Activated CD4-positive, alpha-beta memory T cell treated with anti-CD3 and anti-CD28 coated beads, Interleukin-2, amount 10 ng/mL, durations not matched to agents 7 days and 5 days (primary cell): Measurements from ENCODE around the gene CD226. TPM values are rescaled to one million over a fixed set of nuclear protein-coding genes. Genes with fewer than 3 reads are reported as not detected.

Experiments used
- CTCF ChIA-PET: fragments of 350-600 bp; sonication (Branson Sonifier 250); formaldehyde crosslinking; loops from one replicate; lab custom pipeline; 2021; ENCODE audit warnings: antibody characterized with exemption, inconsistent platforms; lab: Charles Lee
- POLR2A ChIA-PET: fragments of 350-600 bp; sonication (Branson Sonifier 250); formaldehyde crosslinking; loops from one replicate; lab custom pipeline; 2021; ENCODE audit warnings: antibody characterized with exemption; lab: Charles Lee
- DNase-seq: peaks from one replicate; pipeline ENCODE4 v3.0.0-alpha.2; 2020
- H3K27ac Mint-ChIP-seq: one replicate; pipeline ENCODE4 v1.8.0; 2021; ENCODE audit warnings: mild to moderate bottlenecking, mixed read lengths
- H3K27me3 Mint-ChIP-seq: one replicate; pipeline ENCODE4 v1.8.0; 2021; ENCODE audit warnings: mixed read lengths
- H3K36me3 Mint-ChIP-seq: one replicate; pipeline ENCODE4 v1.8.0; 2021; ENCODE audit warnings: low read depth, mixed read lengths
- H3K4me1 Mint-ChIP-seq: one replicate; pipeline ENCODE4 v1.8.0; 2021; ENCODE audit warnings: mixed read lengths
- H3K4me3 Mint-ChIP-seq: one replicate; pipeline ENCODE4 v1.8.0; 2021; ENCODE audit warnings: mild to moderate bottlenecking, mixed read lengths
- H3K9me3 Mint-ChIP-seq: one replicate; pipeline ENCODE4 v1.8.0; 2021; ENCODE audit warnings: mixed read lengths
- total RNA-seq, 2 experiments: library from RNA; stranded (reverse); gene quantifications; one replicate each; pipeline ENCODE4 v1.2.3, GENCODE V29; 2021

The CD226 gene
- total RNA-seq, 2 experiments from 2014 or later: 102 to 111 TPM

GRCh38 chr18:69897397-69898108 is 50.1 kb downstream of the CD226 start:
- DNase-seq: peak; percentile 49
- Mint-ChIP-seq H3K27ac (peak overlapping the region; percentile 89), H3K4me3 (peak overlapping the region; percentile 70), H3K9me3 (peaks cover 3% of the 10 kb centered on the region), H3K36me3 (peaks cover 64% of the 10 kb centered on the region), H3K4me1 (peaks cover 78% of the 10 kb centered on the region), H3K27me3 (no peaks in the 10 kb centered on the region)
- CTCF ChIA-PET: interaction anchor here (0.8 to 2.5 kb wide), 6 partner anchors 11 to 70 kb away, joined by 3 to 18 read pairs (median 6); no protein-coding TSS in a partner anchor
- POLR2A ChIA-PET: interaction anchor here (1.1 to 4.1 kb wide), 7 partner anchors 9 to 83 kb away, joined by 3 to 61 read pairs (median 35); partner anchors contain the start of gene CD226

GRCh38 chr18:69895066-69896047 is 52.3 kb downstream of the CD226 start:
- CTCF ChIA-PET: no interaction called here
- DNase-seq: peak; percentile 48
- H3K36me3 Mint-ChIP-seq: peaks cover 72% of the 10 kb centered on the region
- peaks cover 14% of the 10 kb centered on the region for H3K9me3 Mint-ChIP-seq
- peak overlapping the region; percentile 71 for H3K4me3 Mint-ChIP-seq
- POLR2A ChIA-PET: interaction anchor here (1.0 to 1.2 kb wide), 2 partner anchors 40 to 61 kb away, joined by 3 to 5 read pairs; no protein-coding TSS in a partner anchor
- H3K27me3 Mint-ChIP-seq: no peaks in the 10 kb centered on the region
- H3K4me1 Mint-ChIP-seq: peaks cover 82% of the 10 kb centered on the region
- peak overlapping the region; percentile 89 for H3K27ac Mint-ChIP-seq

- H3K27ac Mint-ChIP-seq: no peak overlapping the region
- ChIA-PET POLR2A (interaction anchor here (1.4 kb wide), 1 partner anchor 41 kb away, joined by 7 read pairs; no protein-coding TSS in a partner anchor), CTCF (no interaction called here)
- peaks cover 11% of the 10 kb centered on the region for H3K9me3 Mint-ChIP-seq
- H3K27me3 Mint-ChIP-seq: no peaks in the 10 kb centered on the region
- H3K36me3 Mint-ChIP-seq: peaks cover 72% of the 10 kb centered on the region
- H3K4me1 Mint-ChIP-seq: peaks cover 83% of the 10 kb centered on the region
- no peak overlapping the region for H3K4me3 Mint-ChIP-seq
- no peak for DNase-seq
Measured at GRCh38 chr18:69894467-69894866, 53.2 kb downstream of the CD226 start.

GRCh38 chr18:69890558-69890957 is 57.1 kb downstream of the CD226 start:
- Mint-ChIP-seq H3K9me3 (peaks cover 11% of the 10 kb centered on the region), H3K27ac (no peak overlapping the region), H3K36me3 (peaks cover 75% of the 10 kb centered on the region), H3K27me3 (no peaks in the 10 kb centered on the region), H3K4me3 (no peak overlapping the region), H3K4me1 (peaks cover 73% of the 10 kb centered on the region)
- CTCF ChIA-PET: no interaction called here
- POLR2A ChIA-PET: no interaction called here
- no peak for DNase-seq

GRCh38 chr18:69889009-69889408 is 58.7 kb downstream of the CD226 start:
- Mint-ChIP-seq H3K4me3 (no peak overlapping the region), H3K9me3 (peaks cover 11% of the 10 kb centered on the region), H3K4me1 (peaks cover 77% of the 10 kb centered on the region), H3K27me3 (no peaks in the 10 kb centered on the region), H3K36me3 (peaks cover 74% of the 10 kb centered on the region), H3K27ac (peak overlapping the region; percentile 56)
- POLR2A ChIA-PET: interaction anchor here (1.3 to 3.2 kb wide), 2 partner anchors 9 to 67 kb away, joined by 4 to 13 read pairs; no protein-coding TSS in a partner anchor
- DNase-seq: no peak
- CTCF ChIA-PET: interaction anchor here (1.6 kb wide), 1 partner anchor 67 kb away, joined by 3 read pairs; no protein-coding TSS in a partner anchor

GRCh38 chr18:69887256-69887655 is 60.4 kb downstream of the CD226 start:
- Mint-ChIP-seq H3K9me3 (peaks cover 11% of the 10 kb centered on the region), H3K4me3 (peak overlapping the region; percentile 16), H3K27ac (peak overlapping the region; percentile 70), H3K4me1 (peaks cover 81% of the 10 kb centered on the region), H3K36me3 (peaks cover 68% of the 10 kb centered on the region), H3K27me3 (no peaks in the 10 kb centered on the region)
- CTCF ChIA-PET: no interaction called here
- DNase-seq: no peak
- POLR2A ChIA-PET: interaction anchor here (1.0 to 3.2 kb wide), 2 partner anchors 11 to 69 kb away, joined by 4 to 13 read pairs; no protein-coding TSS in a partner anchor

- peaks cover 58% of the 10 kb centered on the region for H3K36me3 Mint-ChIP-seq
- DNase-seq: peak; percentile 71
- CTCF ChIA-PET: interaction anchor here (1.4 kb wide), 1 partner anchor 13 kb away, joined by 9 read pairs; no protein-coding TSS in a partner anchor
- H3K4me1 Mint-ChIP-seq: peaks cover 78% of the 10 kb centered on the region
- POLR2A ChIA-PET: interaction anchor here (0.7 to 2.6 kb wide), 11 partner anchors 13 to 73 kb away, joined by 3 to 35 read pairs (median 4); no protein-coding TSS in a partner anchor
- H3K9me3 Mint-ChIP-seq: peaks cover 3% of the 10 kb centered on the region
- peak overlapping the region; percentile 60 for H3K4me3 Mint-ChIP-seq
- H3K27ac Mint-ChIP-seq: peak overlapping the region; percentile 90
- H3K27me3 Mint-ChIP-seq: no peaks in the 10 kb centered on the region
Measured at GRCh38 chr18:69885841-69886531, 61.7 kb downstream of the CD226 start.

GRCh38 chr18:69885355-69885754 is 62.3 kb downstream of the CD226 start:
- Mint-ChIP-seq H3K9me3 (peaks cover under 1% of the 10 kb centered on the region), H3K4me1 (peaks cover 74% of the 10 kb centered on the region), H3K27me3 (no peaks in the 10 kb centered on the region), H3K27ac (peak overlapping the region; percentile 90), H3K36me3 (peaks cover 57% of the 10 kb centered on the region), H3K4me3 (peak overlapping the region; percentile 60)
- ChIA-PET CTCF (interaction anchor here (1.4 kb wide), 1 partner anchor 13 kb away, joined by 9 read pairs; no protein-coding TSS in a partner anchor), POLR2A (interaction anchor here (0.7 to 2.6 kb wide), 12 partner anchors 13 to 73 kb away, joined by 3 to 35 read pairs (median 4); no protein-coding TSS in a partner anchor)
- DNase-seq: no peak

GRCh38 chr18:69883781-69884180 is 63.9 kb downstream of the CD226 start:
- H3K27ac Mint-ChIP-seq: peak overlapping the region; percentile 4
- peaks cover 58% of the 10 kb centered on the region for H3K36me3 Mint-ChIP-seq
- no peak for DNase-seq
- CTCF ChIA-PET: no interaction called here
- peaks cover 61% of the 10 kb centered on the region for H3K4me1 Mint-ChIP-seq
- no peaks in the 10 kb centered on the region for H3K27me3 Mint-ChIP-seq
- no peak overlapping the region for H3K4me3 Mint-ChIP-seq
- POLR2A ChIA-PET: interaction anchor here (0.8 to 1.2 kb wide), 3 partner anchors 23 to 62 kb away, joined by 3 to 4 read pairs (median 3); no protein-coding TSS in a partner anchor
- peaks cover 2% of the 10 kb centered on the region for H3K9me3 Mint-ChIP-seq

- Mint-ChIP-seq H3K27ac (peak overlapping the region; percentile 57), H3K36me3 (peaks cover 62% of the 10 kb centered on the region), H3K4me3 (no peak overlapping the region), H3K27me3 (no peaks in the 10 kb centered on the region), H3K4me1 (peaks cover 57% of the 10 kb centered on the region), H3K9me3 (peaks cover 2% of the 10 kb centered on the region)
- POLR2A ChIA-PET: interaction anchor here (0.8 to 0.9 kb wide), 2 partner anchors 23 to 62 kb away, joined by 3 to 4 read pairs; no protein-coding TSS in a partner anchor
- CTCF ChIA-PET: no interaction called here
- DNase-seq: no peak
Measured at GRCh38 chr18:69882965-69883668, 64.6 kb downstream of the CD226 start.

GRCh38 chr18:69880083-69880482 is 67.6 kb downstream of the CD226 start:
- Mint-ChIP-seq H3K4me3 (no peak overlapping the region), H3K9me3 (peaks cover 2% of the 10 kb centered on the region), H3K27ac (no peak overlapping the region), H3K4me1 (peaks cover 39% of the 10 kb centered on the region), H3K27me3 (no peaks in the 10 kb centered on the region), H3K36me3 (peaks cover 67% of the 10 kb centered on the region)
- DNase-seq: no peak
- ChIA-PET POLR2A (no interaction called here), CTCF (no interaction called here)
